SK-N-SH (cell line): ENCODE data around the gene FXR2. TPM values are rescaled to one million over a fixed set of nuclear protein-coding genes. Genes with fewer than 3 reads are reported as not detected.

Experiments used
- CTCF ChIA-PET: fragments of 300-600, 350-600 bp; formaldehyde crosslinking; extraction: SDS; loops from one replicate; lab custom pipeline; 2021; lab: Yijun Ruan, JAX
- POLR2A ChIA-PET: fragments of 350-600 bp; sonication (Branson Sonifier 250); formaldehyde crosslinking; extraction: SDS; loops from one replicate; lab custom pipeline; 2020; ENCODE audit warnings: antibody characterized with exemption, inconsistent platforms; lab: Yijun Ruan, JAX
- DNase-seq: peaks from one replicate; pipeline ENCODE4 v3.0.0; 2012
- H2AFZ ChIP-seq: fragments of 200-600 bp; sonication (generic); 2 replicates; pipeline ENCODE4 v1.8.1; 2016; ENCODE audit warnings: antibody characterized with exemption, mild to moderate bottlenecking, low read depth
- H3F3A ChIP-seq: fragments of 200-600 bp; sonication (generic); replicated peaks from 2 replicates; pipeline ENCODE3; 2016; ENCODE audit warnings: antibody characterized with exemption, mild to moderate bottlenecking; ENCODE audit not compliant: insufficient read depth
- H3K27ac ChIP-seq, 2 experiments: fragments of 200-500 bp in 1 of 2; fragments of 200-600 bp in 1 of 2; sonication (Bioruptor generic) in 1 of 2; sonication (generic), shearing (Covaris generic) in 1 of 2; 2 replicates each; pipeline versions ENCODE4 v1.5.1 to v1.6.1; 2014 to 2016; ENCODE audit warnings: low read depth in 2 of 2, inconsistent platforms in 1 of 2, low read length in 1 of 2, mild to moderate bottlenecking in 1 of 2, mixed read lengths in 1 of 2
- H3K27me3 ChIP-seq: fragments of 200-600 bp; sonication (generic), shearing (Covaris generic); 2 replicates; pipeline ENCODE4 v1.6.1; 2016; ENCODE audit warnings: mixed run types; ENCODE audit not compliant: insufficient read depth
- H3K36me3 ChIP-seq, 2 experiments: fragments of 200-500 bp in 1 of 2; fragments of 200-600 bp in 1 of 2; sonication (Bioruptor generic) in 1 of 2; sonication (generic) in 1 of 2; replicated peaks in 1 of 2; 2 replicates each; pipeline versions ENCODE3 to v1.5.1; 2014 to 2016; ENCODE audit warnings: low read length in 1 of 2, mild to moderate bottlenecking in 1 of 2; ENCODE audit not compliant: insufficient read depth in 2 of 2, control insufficient read depth in 1 of 2
- H3K4me1 ChIP-seq, 2 experiments: fragments of 200-500 bp in 1 of 2; fragments of 200-600 bp in 1 of 2; sonication (Bioruptor generic) in 1 of 2; sonication (generic), shearing (Covaris generic) in 1 of 2; 2 replicates each; pipeline versions ENCODE4 v1.5.1 to v1.6.1; 2014 to 2016; ENCODE audit warnings: low read depth in 1 of 2, low read length in 1 of 2, mixed run types in 1 of 2; ENCODE audit not compliant: insufficient read depth in 2 of 2, control insufficient read depth in 1 of 2
- H3K4me2 ChIP-seq: fragments of 200-600 bp; sonication (generic), shearing (Covaris generic); 2 replicates; pipeline ENCODE4 v1.6.1; 2017; ENCODE audit warnings: mixed run types
- H3K4me3 ChIP-seq, 2 experiments: fragments of 200-500 bp in 1 of 2; fragments of 200-600 bp in 1 of 2; sonication (Bioruptor generic) in 1 of 2; sonication (generic), shearing (Covaris generic) in 1 of 2; 2 replicates each; pipeline versions ENCODE4 v1.5.1 to v1.8.1; 2014 to 2016; ENCODE audit warnings: low read depth in 2 of 2, inconsistent platforms in 1 of 2, low read length in 1 of 2, mild to moderate bottlenecking in 1 of 2, mixed read lengths in 1 of 2, moderate library complexity in 1 of 2
- H3K79me2 ChIP-seq: fragments of 200-600 bp; sonication (generic); 2 replicates; pipeline ENCODE4 v1.8.1; 2017; ENCODE audit warnings: mild to moderate bottlenecking; ENCODE audit not compliant: insufficient read depth
- H3K9ac ChIP-seq: fragments of 200-600 bp; sonication (generic); 2 replicates; pipeline ENCODE4 v1.6.1; 2017; ENCODE audit warnings: mixed run types
- H3K9me2 ChIP-seq: fragments of 200-600 bp; sonication (generic); 2 replicates; pipeline ENCODE4 v1.6.1; 2017; ENCODE audit warnings: mixed run types
- H3K9me3 ChIP-seq: fragments of 200-600 bp; sonication (generic); 2 replicates; pipeline ENCODE4 v1.6.1; 2017; ENCODE audit warnings: mixed run types, mild to moderate bottlenecking, moderate library complexity
- H4K20me1 ChIP-seq: fragments of 200-600 bp; sonication (generic); 2 replicates; pipeline ENCODE4 v1.6.1; 2017; ENCODE audit warnings: mild to moderate bottlenecking, mixed run types; ENCODE audit not compliant: insufficient read depth
- CTCF ChIP-seq: fragments of 200-600 bp; sonication (generic); IDR thresholded peaks from 2 replicates; pipeline ENCODE4 v1.6.1; 2017; ENCODE audit warnings: antibody characterized with exemption, mild to moderate bottlenecking, moderate library complexity
- EP300 ChIP-seq, 2 experiments: IDR thresholded peaks; 2 replicates each; pipeline versions ENCODE4 v1.4.0 to v1.6.1; 2012; ENCODE audit warnings: borderline replicate concordance in 1 of 2, low read depth in 1 of 2, low read length in 1 of 2
- FOXM1 ChIP-seq: IDR thresholded peaks from 2 replicates; pipeline ENCODE4 v1.4.0; 2012; ENCODE audit warnings: low read depth, mild to moderate bottlenecking
- MAX ChIP-seq: IDR thresholded peaks from 2 replicates; pipeline ENCODE4 v1.4.0; 2012; ENCODE audit warnings: low read depth
- NRF1 ChIP-seq: IDR thresholded peaks from 2 replicates; pipeline ENCODE4 v1.6.1; 2012; ENCODE audit warnings: low read depth, mild to moderate bottlenecking, low read length
- POLR2AphosphoS5 ChIP-seq: IDR thresholded peaks from 2 replicates; pipeline ENCODE4 v1.6.1; 2012; ENCODE audit warnings: low read depth, low read length
- RAD21 ChIP-seq: IDR thresholded peaks from 2 replicates; pipeline ENCODE4 v1.6.1; 2012; ENCODE audit warnings: mild to moderate bottlenecking, low read length
- RFX5 ChIP-seq: IDR thresholded peaks from 2 replicates; pipeline ENCODE4 v1.6.1; 2012; ENCODE audit warnings: mild to moderate bottlenecking, improper control_type of control experiment, low read length
- TAF1 ChIP-seq: IDR thresholded peaks from 2 replicates; pipeline ENCODE4 v1.6.1; 2012; ENCODE audit warnings: low read depth, mild to moderate bottlenecking, low read length, moderate library complexity, borderline replicate concordance
- USF2 ChIP-seq: fragments of 150-350 bp; IDR thresholded peaks from 2 replicates; pipeline ENCODE4 v1.6.1; 2017; ENCODE audit warnings: antibody characterized with exemption, low read length, low read depth, borderline replicate concordance
- YY1 ChIP-seq: IDR thresholded peaks from 2 replicates; pipeline ENCODE4 v1.4.0; 2012; ENCODE audit warnings: low read depth, mild to moderate bottlenecking
- WGBS: methylation state at CpG from one replicate; pipeline ENCODE4 v1.1.6; 2017; ENCODE audit warnings: low lambda C conversion rate; 5-methylcytosine and 5-hydroxymethylcytosine counted together
- polyA plus RNA-seq, 3 experiments: library from polyadenylated mRNA; depleted of rRNA; stranded (reverse); fragments of >200 nt; gene quantifications; 2 replicates each; pipeline ENCODE4 v1.2.3, GENCODE V29; 2012

FXR2 gene
- polyA plus RNA-seq (2012; rRNA removed), result 56.4 and 62.3 TPM in 2 replicates
- polyA plus RNA-seq (2012; cell fraction: cytosol; rRNA removed), result 30.9 and 44.1 TPM in 2 replicates
- polyA plus RNA-seq (2012; cell fraction: nucleus; rRNA removed), result 97.1 and 104 TPM in 2 replicates

- H4K20me1 ChIP-seq, result peaks cover 42% of the 10 kb centered on the region
- peaks cover 11 to 17% of the 10 kb centered on the region in 2 experiments for H3K36me3 ChIP-seq
- POLR2A ChIA-PET, result interaction anchor here (0.7 to 2.4 kb wide), 9 partner anchors 12 to 73 kb away, joined by 3 to 19 read pairs (median 5); partner anchors contain the start of genes CD68, SAT2, TP53 and WRAP53
- H3K79me2 ChIP-seq, result peaks cover 46% of the 10 kb centered on the region
- WGBS, result under 1% methylated on average over 23 of the region's 93 CpGs
- H3K4me2 ChIP-seq, result peak within 1 kb of the TSS; percentile 93
- H2AFZ ChIP-seq, result peak within 1 kb of the TSS; percentile 79; the same call in 1 of the 2 replicates
- DNase-seq, result peak; percentile 99
- CTCF ChIA-PET, result interaction anchor here (0.6 to 2.1 kb wide), 11 partner anchors 12 to 73 kb away, joined by 3 to 14 read pairs (median 6); partner anchors contain the start of genes ATP1B2, CD68, MPDU1 and SAT2
- H3K4me3 ChIP-seq, result peak within 1 kb of the TSS; percentile 77 to 90
- H3F3A ChIP-seq, result peaks cover 4% of the 10 kb centered on the region
- 0 out of 2 replicates have a peak, but pooled peaks have one; percentile 16 for TF ChIP-seq YY1
- peak; percentile 52 for TF ChIP-seq CTCF
- TF ChIP-seq MAX, result peak; percentile 42
- peak; percentile 91 for TF ChIP-seq NRF1
- peak; percentile 36 for TF ChIP-seq RAD21
- TF ChIP-seq FOXM1, result no peak
- peak; percentile 93 for TF ChIP-seq RFX5
- peak; percentile 26; the same call in 1 of the 2 replicates for TF ChIP-seq POLR2AphosphoS5
- TF ChIP-seq TAF1, result peak; percentile 71
- no peak for TF ChIP-seq USF2
- TF ChIP-seq EP300 (IDR thresholded peaks at IDR 0.05; ENCODE audit: borderline replicate concordance in 1 of 2, low read depth in 1 of 2, low read length in 1 of 2), result peak in 1 of 2 experiments; percentile 35; a peak in 1 of 4 replicates
- H3K9ac ChIP-seq, result peak within 1 kb of the TSS; percentile 85
- no peaks in the 10 kb centered on the region for H3K27me3 ChIP-seq
- H3K27ac ChIP-seq, result peak within 1 kb of the TSS; percentile 75 to 84
- H3K9me2 ChIP-seq, result no peaks in the 10 kb centered on the region
- H3K4me1 ChIP-seq, result peaks cover 0 to 18% of the 10 kb centered on the region in 2 experiments; a peak in 3 of 4 replicates
- H3K9me3 ChIP-seq, result no peaks in the 10 kb centered on the region
Observed at GRCh38 chr17:7614425-7615264, at the start of gene FXR2. TSS of gene FXR2 (minus strand) at chr17:7614897. CDS start at chr17:7614532, 365 bp downstream.
